H1 (cell line): Measurements from ENCODE around the gene TAS2R3.
"Not testable (repeated sequence)": the region's sequence is repeated elsewhere in the genome, so short reads cannot be mapped to it uniquely, and the experiment has no call there.

ENCODE experiments used
- MAFK ChIP-seq: IDR thresholded peaks from 2 replicates; pipeline ENCODE4 v1.6.1; 2012; ENCODE audit warnings: low read depth, mild to moderate bottlenecking, improper control_type of control experiment, low read length
- RNF2 ChIP-seq: fragments of 200-900, 300-1000 bp; sonication (generic); IDR thresholded peaks from 2 replicates; pipeline ENCODE4 v1.7.1; 2016; ENCODE audit warnings: borderline replicate concordance, low read depth, mild to moderate bottlenecking, antibody characterized with exemption, low read length; ENCODE audit not compliant: poor library complexity, severe bottlenecking; ENCODE audit errors: missing control alignments
- SRF ChIP-seq: IDR thresholded peaks from 2 replicates; pipeline ENCODE4 v1.6.1; 2011; ENCODE audit warnings: mild to moderate bottlenecking, low read depth, low read length, moderate library complexity
- TF ChIP-seq, protein P1 (sequence below): IDR thresholded peaks from 2 replicates; pipeline ENCODE4 v1.6.1; 2012; ENCODE audit warnings: inconsistent platforms

DNA sequence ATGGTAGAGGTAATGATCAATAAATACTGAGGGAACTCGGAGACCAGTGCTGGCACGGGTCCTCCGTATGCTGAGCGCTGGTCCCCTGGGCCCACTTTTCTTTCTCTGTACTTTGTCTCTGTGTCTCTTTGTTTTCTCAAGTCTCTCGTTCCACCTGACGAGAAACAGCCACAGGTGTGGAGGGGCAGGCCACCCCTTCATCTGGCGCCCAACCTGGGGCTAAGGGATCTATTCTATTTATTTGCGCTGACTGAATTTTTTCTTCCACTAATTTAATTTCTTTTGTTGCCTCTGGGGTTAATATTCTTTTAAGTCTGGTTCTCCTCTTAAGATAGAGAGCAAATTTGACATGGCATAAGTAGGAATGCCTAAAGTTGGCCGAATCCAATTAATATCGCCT is 12.0 kb upstream of the TAS2R3 start:
- not testable (repeated sequence) for TF ChIP-seq MAFK, RNF2, SRF
- TF ChIP-seq, protein P1, sequence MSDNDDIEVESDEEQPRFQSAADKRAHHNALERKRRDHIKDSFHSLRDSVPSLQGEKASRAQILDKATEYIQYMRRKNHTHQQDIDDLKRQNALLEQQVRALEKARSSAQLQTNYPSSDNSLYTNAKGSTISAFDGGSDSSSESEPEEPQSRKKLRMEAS: not testable (repeated sequence)
